ENCODE results near the gene GRM7. TPM values are rescaled to one million over a fixed set of nuclear protein-coding genes. Genes with fewer than 3 reads are reported as not detected.
"Not testable (repeated sequence)": the region's sequence is repeated elsewhere in the genome, so short reads cannot be mapped to it uniquely, and the experiment has no call there.

The GRM7 gene
- total RNA-seq, 1 experiment from 2014 or later = 0.66 TPM

GRCh38 chr3:6929918-6930317 lies 69.0 kb downstream of the GRM7 start:
- in situ Hi-C loops (cut with HindIII; ENCODE audit: low pct_unique_long_range_greater_than_20kb, low sequenced_read_pairs) = no loop called here
- no peak for DNase-seq (ENCODE audit: low read depth, low spot score)

- DNase-seq (ENCODE audit: low read depth, low spot score) = peak; percentile 24
- in situ Hi-C loops (cut with HindIII; ENCODE audit: low pct_unique_long_range_greater_than_20kb, low sequenced_read_pairs) = not testable (repeated sequence)
Measured at GRCh38 chr3:6935418-6935817, 74.5 kb downstream of the GRM7 start.

GRCh38 chr3:6935970-6936369 lies 75.1 kb downstream of the GRM7 start:
- peak; percentile 53 for DNase-seq (ENCODE audit: low read depth, low spot score)
- in situ Hi-C loops (cut with HindIII; ENCODE audit: low pct_unique_long_range_greater_than_20kb, low sequenced_read_pairs) = no loop called here

- no peak for DNase-seq (ENCODE audit: low read depth, low spot score)
Measured at GRCh38 chr3:6962801-6963200, 101.9 kb downstream of the GRM7 start.

GRCh38 chr3:6965881-6966280 lies 105.0 kb downstream of the GRM7 start:
- in situ Hi-C loops (cut with HindIII; ENCODE audit: low pct_unique_long_range_greater_than_20kb, low sequenced_read_pairs) = no loop called here

More at GRCh38 chr3:6962801-6963200, 101.9 kb downstream of the GRM7 start:
- in situ Hi-C loops (cut with HindIII; ENCODE audit: low pct_unique_long_range_greater_than_20kb, low sequenced_read_pairs) = no loop called here

GRCh38 chr3:6971933-6972332 lies 111.0 kb downstream of the GRM7 start:
- in situ Hi-C loops (cut with HindIII; ENCODE audit: low pct_unique_long_range_greater_than_20kb, low sequenced_read_pairs) = no loop called here
- peak; percentile 44 for DNase-seq (ENCODE audit: low read depth, low spot score)

More at GRCh38 chr3:6965881-6966280, 105.0 kb downstream of the GRM7 start:
- DNase-seq (ENCODE audit: low read depth, low spot score) = peak; percentile 63

- in situ Hi-C loops (cut with HindIII; ENCODE audit: low pct_unique_long_range_greater_than_20kb, low sequenced_read_pairs) = no loop called here
- no peak for DNase-seq (ENCODE audit: low read depth, low spot score)
Measured at GRCh38 chr3:6985848-6986247, 124.9 kb downstream of the GRM7 start.

GRCh38 chr3:6989608-6990291 lies 128.8 kb downstream of the GRM7 start:
- in situ Hi-C loops (cut with HindIII; ENCODE audit: low pct_unique_long_range_greater_than_20kb, low sequenced_read_pairs) = no loop called here
- peak; percentile 52 for DNase-seq (ENCODE audit: low read depth, low spot score)

- peak; percentile 47 for DNase-seq (ENCODE audit: low read depth, low spot score)
- in situ Hi-C loops (cut with HindIII; ENCODE audit: low pct_unique_long_range_greater_than_20kb, low sequenced_read_pairs) = no loop called here
Measured at GRCh38 chr3:6994081-6994668, 133.3 kb downstream of the GRM7 start.

GRCh38 chr3:7000501-7000900 lies 139.6 kb downstream of the GRM7 start:
- in situ Hi-C loops (cut with HindIII; ENCODE audit: low pct_unique_long_range_greater_than_20kb, low sequenced_read_pairs) = no loop called here
- no peak for DNase-seq (ENCODE audit: low read depth, low spot score)

- no peak for DNase-seq (ENCODE audit: low read depth, low spot score)
Measured at GRCh38 chr3:7001370-7001769, 140.5 kb downstream of the GRM7 start.

GRCh38 chr3:7015683-7016440 lies 154.9 kb downstream of the GRM7 start:
- DNase-seq (ENCODE audit: low read depth, low spot score) = no peak
- in situ Hi-C loops (cut with HindIII; ENCODE audit: low pct_unique_long_range_greater_than_20kb, low sequenced_read_pairs) = no loop called here

More at GRCh38 chr3:7001370-7001769, 140.5 kb downstream of the GRM7 start:
- in situ Hi-C loops (cut with HindIII; ENCODE audit: low pct_unique_long_range_greater_than_20kb, low sequenced_read_pairs) = no loop called here

GRCh38 chr3:7025581-7026300 lies 164.8 kb downstream of the GRM7 start:
- in situ Hi-C loops (cut with HindIII; ENCODE audit: low pct_unique_long_range_greater_than_20kb, low sequenced_read_pairs) = no loop called here
- no peak for DNase-seq (ENCODE audit: low read depth, low spot score)

GRCh38 chr3:7029562-7029961 lies 168.6 kb downstream of the GRM7 start:
- in situ Hi-C loops (cut with HindIII; ENCODE audit: low pct_unique_long_range_greater_than_20kb, low sequenced_read_pairs) = no loop called here
- no peak for DNase-seq (ENCODE audit: low read depth, low spot score)

GRCh38 chr3:7038394-7038793 lies 177.5 kb downstream of the GRM7 start:
- in situ Hi-C loops (cut with HindIII; ENCODE audit: low pct_unique_long_range_greater_than_20kb, low sequenced_read_pairs) = no loop called here
- DNase-seq (ENCODE audit: low read depth, low spot score) = no peak

- in situ Hi-C loops (cut with HindIII; ENCODE audit: low pct_unique_long_range_greater_than_20kb, low sequenced_read_pairs) = no loop called here
- DNase-seq (ENCODE audit: low read depth, low spot score) = no peak
Measured at GRCh38 chr3:7062714-7063113, 201.8 kb downstream of the GRM7 start.

GRCh38 chr3:7070461-7070860 lies 209.5 kb downstream of the GRM7 start:
- no peak for DNase-seq (ENCODE audit: low read depth, low spot score)
- in situ Hi-C loops (cut with HindIII; ENCODE audit: low pct_unique_long_range_greater_than_20kb, low sequenced_read_pairs) = no loop called here

- in situ Hi-C loops (cut with HindIII; ENCODE audit: low pct_unique_long_range_greater_than_20kb, low sequenced_read_pairs) = no loop called here
Measured at GRCh38 chr3:7074217-7074616, 213.3 kb downstream of the GRM7 start.

More at GRCh38 chr3:7074217-7074616, 213.3 kb downstream of the GRM7 start:
- DNase-seq (ENCODE audit: low read depth, low spot score) = peak; percentile 9
